OCI-M2 (cell line): ENCODE measurements around the gene PTPN3.

Experiments
- DNase-seq: peaks from one replicate; lab custom pipeline; 2025; ENCODE audit not compliant: unreplicated experiment; lab: John Stamatoyannopoulos, UW

Gene PTPN3

GRCh38 chr9:109478051-109478563 lies 20.0 kb downstream of the PTPN3 start:
- DNase-seq: no peak

GRCh38 chr9:109477258-109478050 lies 20.7 kb downstream of the PTPN3 start:
- DNase-seq: no peak

GRCh38 chr9:109476642-109477257 lies 21.4 kb downstream of the PTPN3 start:
- no peak for DNase-seq

- no peak for DNase-seq
Observed at GRCh38 chr9:109475526-109475925, 22.6 kb downstream of the PTPN3 start.

GRCh38 chr9:109474944-109475343 lies 23.2 kb downstream of the PTPN3 start:
- no peak for DNase-seq

- no peak for DNase-seq
Observed at GRCh38 chr9:109474170-109474569, 23.9 kb downstream of the PTPN3 start.

GRCh38 chr9:109473329-109473728 lies 24.8 kb downstream of the PTPN3 start:
- DNase-seq: no peak

- no peak for DNase-seq
Observed at GRCh38 chr9:109471475-109472393, 26.4 kb downstream of the PTPN3 start.

- no peak for DNase-seq
Observed at GRCh38 chr9:109469646-109470358, 28.3 kb downstream of the PTPN3 start.

GRCh38 chr9:109468927-109469326 lies 29.2 kb downstream of the PTPN3 start:
- DNase-seq: no peak

- no peak for DNase-seq
Observed at GRCh38 chr9:109467936-109468335, 30.2 kb downstream of the PTPN3 start.

- no peak for DNase-seq
Observed at GRCh38 chr9:109466623-109467590, 31.2 kb downstream of the PTPN3 start.

GRCh38 chr9:109463924-109464625 lies 34.0 kb downstream of the PTPN3 start:
- no peak for DNase-seq

- DNase-seq: no peak
Observed at GRCh38 chr9:109460576-109460975, 37.5 kb downstream of the PTPN3 start.

GRCh38 chr9:109459423-109459822 lies 38.7 kb downstream of the PTPN3 start:
- no peak for DNase-seq

- no peak for DNase-seq
Observed at GRCh38 chr9:109458453-109459211, 39.5 kb downstream of the PTPN3 start.

GRCh38 chr9:109456811-109457210 lies 41.3 kb downstream of the PTPN3 start:
- DNase-seq: no peak

- no peak for DNase-seq
Observed at GRCh38 chr9:109455861-109456260, 42.2 kb downstream of the PTPN3 start.
